HG03558 (cell line): Measurements from ENCODE around the gene MAP2K3.

Source experiments
- ATAC-seq: cut with Tn5 transposase; IDR thresholded peaks from one replicate; pipeline ENCODE4 v1.9.1; 2021; ENCODE audit warnings: moderate number of reproducible peaks; ENCODE audit not compliant: unreplicated experiment; ENCODE audit errors: extremely low read depth

Gene MAP2K3

GRCh38 chr17:21284319-21285163, at the start of gene MAP2K3:
MAP2K3 (plus strand) TSS chr17:21284711; CDS start chr17:21284921, 210 bp downstream.
- peak; percentile 44 for ATAC-seq

DNA sequence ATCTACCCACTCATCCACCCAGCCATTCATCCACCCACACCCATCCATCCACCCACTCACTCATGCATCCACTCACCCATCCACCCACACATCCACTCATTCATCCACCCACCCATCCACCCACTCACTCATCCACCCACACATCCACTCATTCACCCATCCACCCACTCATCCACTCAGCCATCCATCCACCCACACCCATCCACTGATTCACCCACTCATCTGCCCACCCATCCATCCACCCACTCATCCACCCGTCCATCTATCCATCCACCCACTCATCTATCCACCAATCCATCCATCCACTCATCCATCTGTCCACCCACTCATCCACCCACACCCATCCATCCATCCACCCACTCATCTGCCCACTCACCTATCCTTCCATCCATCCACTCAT, 48.6 kb upstream of the MAP2K3 start:
- ATAC-seq = no peak

- no peak for ATAC-seq
Measured at GRCh38 chr17:21239680-21240368, 44.7 kb upstream of the MAP2K3 start.

- ATAC-seq = no peak
Measured at GRCh38 chr17:21240369-21241055, 44.0 kb upstream of the MAP2K3 start.

GRCh38 chr17:21241564-21241963, 42.9 kb upstream of the MAP2K3 start:
- no peak for ATAC-seq

- ATAC-seq = no peak
Measured at GRCh38 chr17:21242026-21242697, 42.3 kb upstream of the MAP2K3 start.

DNA sequence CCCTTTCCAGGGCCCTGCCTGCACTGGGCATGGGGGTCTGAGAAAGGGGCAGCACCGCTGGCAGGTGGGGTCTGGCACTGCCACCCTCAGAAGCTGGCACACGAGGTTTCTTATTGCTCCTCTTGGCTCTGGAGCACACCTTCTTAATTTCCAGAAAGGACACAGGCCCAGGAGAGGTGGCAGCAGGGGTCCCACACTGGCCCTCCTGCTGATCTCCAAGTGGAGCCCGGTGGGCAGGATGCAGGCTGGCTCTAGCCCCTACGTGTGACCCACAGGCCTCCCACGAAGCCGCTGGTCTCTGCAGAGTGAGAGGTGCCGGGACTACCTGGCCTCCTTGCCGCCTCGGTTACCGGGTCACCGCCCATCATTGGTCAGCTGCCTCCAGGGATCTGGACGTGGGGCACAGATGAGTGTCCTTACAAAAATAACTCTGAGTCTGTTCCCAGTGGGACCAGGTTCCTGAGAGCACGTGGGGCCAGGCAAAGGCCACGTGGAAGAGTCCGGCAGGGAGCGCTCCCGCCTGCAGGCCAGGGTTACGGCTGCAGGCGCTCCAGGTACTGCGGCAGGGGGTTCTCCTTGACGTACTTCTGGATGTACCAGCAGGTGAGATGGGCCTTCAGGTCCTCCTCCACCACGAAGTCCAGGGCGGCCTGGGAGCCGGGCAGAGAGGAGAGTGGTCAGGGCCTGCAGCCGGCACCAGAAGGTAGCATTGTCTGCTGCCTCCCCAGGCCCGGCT, 41.6 kb upstream of the MAP2K3 start:
- no peak for ATAC-seq

- ATAC-seq = no peak
Measured at GRCh38 chr17:21243516-21244303, 40.8 kb upstream of the MAP2K3 start.

DNA sequence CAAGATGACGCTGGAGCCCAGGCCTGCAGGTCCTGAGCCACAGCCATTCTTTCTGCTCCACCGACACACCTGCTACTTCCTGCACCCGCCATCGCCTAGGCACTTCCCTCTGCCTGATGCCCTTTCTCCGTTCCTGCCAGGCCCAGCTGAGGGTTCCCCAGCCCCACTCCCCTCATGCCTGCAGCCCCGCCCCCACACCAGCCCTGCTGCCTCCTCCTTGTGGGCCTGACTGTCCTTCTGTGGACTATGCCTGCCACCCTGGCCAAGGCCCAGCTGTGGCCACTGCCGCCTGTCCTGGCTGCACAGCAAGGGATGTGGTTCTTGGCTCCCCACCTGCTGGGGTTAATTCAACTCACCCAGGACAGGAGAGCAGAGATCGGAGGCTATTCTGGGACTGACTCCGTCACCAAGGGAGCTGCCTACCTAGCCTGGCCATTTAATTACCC, 38.8 kb upstream of the MAP2K3 start:
- ATAC-seq = no peak

GRCh38 chr17:21246698-21247097, 37.8 kb upstream of the MAP2K3 start:
- ATAC-seq = no peak

GRCh38 chr17:21247552-21248258, 36.8 kb upstream of the MAP2K3 start:
- no peak for ATAC-seq

GRCh38 chr17:21248500-21248899, 36.0 kb upstream of the MAP2K3 start:
- no peak for ATAC-seq

- ATAC-seq = no peak
Measured at GRCh38 chr17:21249086-21249795, 35.3 kb upstream of the MAP2K3 start.

- ATAC-seq = no peak
Measured at GRCh38 chr17:21249920-21250703, 34.4 kb upstream of the MAP2K3 start.

- no peak for ATAC-seq
Measured at GRCh38 chr17:21250854-21251253, 33.7 kb upstream of the MAP2K3 start.

DNA sequence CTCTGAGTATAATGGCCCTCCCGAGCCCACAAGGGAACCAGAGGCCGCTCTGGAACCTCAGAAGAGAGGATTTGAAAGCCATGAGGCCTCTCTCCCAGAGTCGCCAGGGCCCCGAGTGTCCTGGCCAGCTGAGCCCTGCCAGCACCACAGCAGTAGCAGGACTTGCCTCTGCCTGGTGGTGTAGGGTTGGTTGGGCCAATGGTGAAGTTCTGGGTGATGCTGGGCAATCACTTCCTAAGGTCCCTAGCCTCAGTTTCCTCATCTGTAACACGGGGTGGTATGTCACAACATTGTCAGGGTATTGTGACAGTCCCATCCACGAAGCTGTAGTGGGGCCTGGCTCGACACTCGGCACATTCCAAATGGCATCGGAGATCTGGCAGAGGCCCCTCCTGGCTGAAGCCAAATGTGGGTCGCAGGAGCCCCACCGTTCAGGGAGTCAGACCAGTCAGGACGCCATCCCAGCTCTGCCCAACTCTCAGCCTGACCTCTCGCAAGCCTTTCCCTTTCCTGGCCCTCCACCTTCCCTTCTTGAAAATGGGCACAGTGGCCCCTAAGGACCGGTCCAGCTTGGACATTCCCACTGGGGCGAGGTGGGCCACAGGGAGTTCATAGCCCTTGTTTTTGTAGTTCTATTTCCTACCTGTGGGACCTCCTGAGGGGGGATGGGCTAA, 33.0 kb upstream of the MAP2K3 start:
- ATAC-seq = no peak
